ENCODE measurements around the gene SPA17.
A peak's percentile ranks its signal among the peaks of the same experiment; 100 is the strongest.

DNA sequence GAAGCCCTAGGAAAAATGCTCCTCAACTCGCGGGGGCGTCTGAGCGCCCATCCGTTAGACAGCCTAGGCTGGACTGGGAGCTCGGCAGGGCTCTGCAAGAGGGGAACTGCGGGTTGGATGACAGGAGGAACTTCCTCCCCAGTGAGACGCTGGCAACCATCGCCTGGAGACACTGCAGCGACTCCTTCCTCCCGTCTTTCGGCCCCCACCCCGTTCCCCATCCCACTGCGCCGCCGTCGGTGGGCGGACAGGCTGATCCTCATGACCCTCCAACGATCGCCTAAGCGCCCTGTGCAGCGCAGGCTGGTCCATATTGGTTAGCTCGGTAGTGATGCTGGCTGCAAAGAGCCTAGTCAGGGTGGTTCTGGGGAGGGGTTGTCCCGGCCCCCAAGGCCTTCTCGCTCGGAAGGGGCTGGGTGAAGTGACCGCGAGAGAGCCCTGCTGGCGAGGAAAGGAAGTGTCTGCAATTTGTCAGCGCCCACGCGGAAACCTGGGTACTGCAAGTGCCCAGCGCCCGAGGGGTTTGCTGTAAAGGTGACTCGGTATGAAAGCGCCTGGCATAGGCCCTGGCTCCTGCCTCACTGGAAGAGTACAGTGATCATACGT lies 66.7 kb downstream of the SPA17 start:
- TF ChIP-seq, protein P1, sequence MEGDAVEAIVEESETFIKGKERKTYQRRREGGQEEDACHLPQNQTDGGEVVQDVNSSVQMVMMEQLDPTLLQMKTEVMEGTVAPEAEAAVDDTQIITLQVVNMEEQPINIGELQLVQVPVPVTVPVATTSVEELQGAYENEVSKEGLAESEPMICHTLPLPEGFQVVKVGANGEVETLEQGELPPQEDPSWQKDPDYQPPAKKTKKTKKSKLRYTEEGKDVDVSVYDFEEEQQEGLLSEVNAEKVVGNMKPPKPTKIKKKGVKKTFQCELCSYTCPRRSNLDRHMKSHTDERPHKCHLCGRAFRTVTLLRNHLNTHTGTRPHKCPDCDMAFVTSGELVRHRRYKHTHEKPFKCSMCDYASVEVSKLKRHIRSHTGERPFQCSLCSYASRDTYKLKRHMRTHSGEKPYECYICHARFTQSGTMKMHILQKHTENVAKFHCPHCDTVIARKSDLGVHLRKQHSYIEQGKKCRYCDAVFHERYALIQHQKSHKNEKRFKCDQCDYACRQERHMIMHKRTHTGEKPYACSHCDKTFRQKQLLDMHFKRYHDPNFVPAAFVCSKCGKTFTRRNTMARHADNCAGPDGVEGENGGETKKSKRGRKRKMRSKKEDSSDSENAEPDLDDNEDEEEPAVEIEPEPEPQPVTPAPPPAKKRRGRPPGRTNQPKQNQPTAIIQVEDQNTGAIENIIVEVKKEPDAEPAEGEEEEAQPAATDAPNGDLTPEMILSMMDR (conservative IDR thresholded peaks at IDR 0.05; ENCODE audit: low read depth, low read length), result peak; percentile 74
- TF ChIP-seq EZH2 (IDR thresholded peaks at IDR 0.05; ENCODE audit: borderline replicate concordance, low read depth, low read length, poor library complexity, severe bottlenecking), result no peak

Data from A673 (cell line).